ENCODE results near the gene SPATA1.
"Not testable (repeated sequence)": the region's sequence is repeated elsewhere in the genome, so short reads cannot be mapped to it uniquely, and the experiment has no call there.

Gene SPATA1

GRCh38 chr1:84506002-84506728, at the start of gene SPATA1, which contains the start of gene GNG5:
Gene SPATA1 (plus strand): TSS chr1:84506386. CDS start chr1:84516360, 9,974 bp downstream.
Gene GNG5 (minus strand): TSS chr1:84506581. CDS start chr1:84506091, 490 bp downstream.
- DNase-seq, result peak; percentile 99 to 100 (median 100)

- no peak for DNase-seq
These were observed 44.1 kb upstream of the SPATA1 start for GRCh38 chr1:84462118-84462517.

GRCh38 chr1:84467298-84467697, 38.9 kb upstream of the SPATA1 start:
- DNase-seq, result no peak

GRCh38 chr1:84476225-84476624, 30.0 kb upstream of the SPATA1 start:
- no peak for DNase-seq

GRCh38 chr1:84478876-84479868, 27.0 kb upstream of the SPATA1 start, which contains the start of gene RPF1:
Gene RPF1 (plus strand): TSS chr1:84479266. CDS start chr1:84479282, 16 bp downstream.
- DNase-seq, result peak; percentile 75 to 85 (median 78)

GRCh38 chr1:84479998-84480397, 26.2 kb upstream of the SPATA1 start:
- DNase-seq, result no peak

- DNase-seq, result no peak
These were observed 25.5 kb upstream of the SPATA1 start for GRCh38 chr1:84480650-84481049.

- no peak for DNase-seq
These were observed 24.9 kb upstream of the SPATA1 start for GRCh38 chr1:84481317-84481716.

- DNase-seq, result no peak
These were observed 18.1 kb upstream of the SPATA1 start for GRCh38 chr1:84488107-84488506.

- no peak for DNase-seq
These were observed 16.4 kb upstream of the SPATA1 start for GRCh38 chr1:84489766-84490165.

GRCh38 chr1:84492726-84493125, 13.5 kb upstream of the SPATA1 start:
- DNase-seq, result no peak

- DNase-seq, result no peak
These were observed 12.4 kb upstream of the SPATA1 start for GRCh38 chr1:84493747-84494146.

GRCh38 chr1:84496498-84496897, 9.7 kb upstream of the SPATA1 start:
- no peak for DNase-seq

GRCh38 chr1:84497631-84498275, 8.4 kb upstream of the SPATA1 start:
- DNase-seq, result no peak

- no peak for DNase-seq
These were observed 3.3 kb upstream of the SPATA1 start for GRCh38 chr1:84502927-84503326.

GRCh38 chr1:84504580-84505492, 1.4 kb upstream of the SPATA1 start:
- peak; percentile 68 to 88 (median 77) for DNase-seq

GRCh38 chr1:84505493-84506001, 639 bp upstream of the SPATA1 start:
- peak; percentile 85 to 94 (median 91) for DNase-seq

GRCh38 chr1:84506729-84507453, 705 bp downstream of the SPATA1 start:
- DNase-seq, result peak in 2 of 3 donors; percentile 12 to 31

GRCh38 chr1:84507887-84508286, 1.7 kb downstream of the SPATA1 start:
- DNase-seq, result not testable (repeated sequence)

GRCh38 chr1:84508510-84508909, 2.3 kb downstream of the SPATA1 start:
- no peak for DNase-seq

GRCh38 chr1:84509029-84509428, 2.8 kb downstream of the SPATA1 start:
- DNase-seq, result no peak
